GM12801 (cell line): Measurements from ENCODE around the gene EGFLAM.

Experiments used
- TF ChIP-seq, protein P1 (sequence below): IDR thresholded peaks from one replicate; pipeline ENCODE4 v1.5.1; 2011; ENCODE audit warnings: control low read depth; ENCODE audit not compliant: insufficient read length; ENCODE audit errors: extremely low read depth

The EGFLAM gene

DNA sequence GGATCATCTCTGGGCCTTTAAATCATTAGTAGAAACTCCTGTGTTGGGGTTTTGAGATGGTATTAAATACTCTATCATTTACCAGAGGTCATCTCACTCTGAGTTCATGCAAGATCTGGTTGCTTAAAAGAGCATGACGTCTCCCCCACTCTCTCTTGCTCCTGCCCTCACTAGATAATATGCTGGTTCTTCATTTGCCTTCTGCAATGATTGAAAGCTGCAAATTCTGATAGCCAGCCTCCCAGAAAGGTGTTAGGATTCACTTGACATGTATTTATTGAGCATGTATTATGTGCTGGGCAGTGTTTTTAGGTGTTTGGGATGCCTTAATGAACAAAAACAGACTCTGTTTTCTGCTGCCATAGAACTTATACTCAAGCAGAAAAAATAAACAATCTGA is 41.2 kb downstream of the EGFLAM start:
- TF ChIP-seq, protein P1, sequence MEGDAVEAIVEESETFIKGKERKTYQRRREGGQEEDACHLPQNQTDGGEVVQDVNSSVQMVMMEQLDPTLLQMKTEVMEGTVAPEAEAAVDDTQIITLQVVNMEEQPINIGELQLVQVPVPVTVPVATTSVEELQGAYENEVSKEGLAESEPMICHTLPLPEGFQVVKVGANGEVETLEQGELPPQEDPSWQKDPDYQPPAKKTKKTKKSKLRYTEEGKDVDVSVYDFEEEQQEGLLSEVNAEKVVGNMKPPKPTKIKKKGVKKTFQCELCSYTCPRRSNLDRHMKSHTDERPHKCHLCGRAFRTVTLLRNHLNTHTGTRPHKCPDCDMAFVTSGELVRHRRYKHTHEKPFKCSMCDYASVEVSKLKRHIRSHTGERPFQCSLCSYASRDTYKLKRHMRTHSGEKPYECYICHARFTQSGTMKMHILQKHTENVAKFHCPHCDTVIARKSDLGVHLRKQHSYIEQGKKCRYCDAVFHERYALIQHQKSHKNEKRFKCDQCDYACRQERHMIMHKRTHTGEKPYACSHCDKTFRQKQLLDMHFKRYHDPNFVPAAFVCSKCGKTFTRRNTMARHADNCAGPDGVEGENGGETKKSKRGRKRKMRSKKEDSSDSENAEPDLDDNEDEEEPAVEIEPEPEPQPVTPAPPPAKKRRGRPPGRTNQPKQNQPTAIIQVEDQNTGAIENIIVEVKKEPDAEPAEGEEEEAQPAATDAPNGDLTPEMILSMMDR, result no peak

- TF ChIP-seq, protein P1, result no peak
These were observed 46.8 kb downstream of the EGFLAM start for GRCh38 chr5:38305148-38305547.

GRCh38 chr5:38307845-38308244 is 49.5 kb downstream of the EGFLAM start:
- TF ChIP-seq, protein P1, result no peak

DNA sequence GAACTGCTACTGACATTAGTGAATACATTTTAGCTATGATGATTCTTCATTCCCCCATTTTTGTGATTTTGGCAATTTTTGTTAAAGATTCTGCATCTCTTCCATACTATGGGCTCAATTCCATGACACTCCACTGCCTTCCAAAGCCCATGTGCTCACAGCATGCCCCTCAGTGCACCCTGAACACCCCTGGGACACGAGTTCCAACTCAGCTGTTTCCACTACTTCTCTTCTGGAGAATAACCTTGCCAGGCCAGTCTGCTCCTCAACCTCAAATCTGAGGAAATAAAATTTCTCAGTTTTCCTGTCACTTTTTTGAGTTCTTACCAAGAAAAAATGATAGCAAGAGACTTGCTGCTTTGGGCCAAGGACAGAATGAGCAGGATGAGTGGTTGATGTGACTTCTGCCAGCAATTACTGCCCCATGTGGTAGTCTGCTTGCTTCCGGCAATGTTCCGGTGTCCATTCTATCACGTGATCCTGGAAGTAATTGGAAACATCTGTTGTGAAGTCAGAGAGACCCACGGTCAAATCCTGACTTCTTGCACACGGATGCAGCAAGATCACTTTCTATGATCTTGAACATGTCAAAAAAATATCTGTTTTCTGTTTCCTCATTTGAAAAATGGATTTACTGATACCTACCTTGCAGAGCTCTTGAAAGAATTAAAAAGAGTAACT is 58.3 kb downstream of the EGFLAM start:
- TF ChIP-seq, protein P1, result no peak

GRCh38 chr5:38317868-38318267 is 59.5 kb downstream of the EGFLAM start:
- TF ChIP-seq, protein P1, result no peak

DNA sequence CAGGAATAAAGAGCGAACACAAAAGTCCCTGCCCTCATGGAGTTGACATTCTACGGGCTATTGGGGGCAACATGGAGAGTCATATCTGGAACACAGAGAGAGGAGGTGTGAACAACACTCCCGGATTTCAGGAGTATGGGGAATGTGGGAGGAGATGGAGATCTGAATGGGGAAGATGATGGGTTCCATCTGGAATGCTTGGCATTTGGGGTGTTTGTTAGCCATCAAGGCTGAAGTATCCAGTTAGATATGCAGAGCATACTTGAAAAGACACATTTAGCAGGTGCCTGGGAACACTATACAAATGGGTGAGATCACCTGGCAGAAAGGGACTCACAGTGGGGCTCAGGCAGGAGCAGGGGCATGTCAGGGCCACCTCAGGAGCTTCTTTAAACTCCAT is 61.1 kb downstream of the EGFLAM start:
- TF ChIP-seq, protein P1, result no peak

DNA sequence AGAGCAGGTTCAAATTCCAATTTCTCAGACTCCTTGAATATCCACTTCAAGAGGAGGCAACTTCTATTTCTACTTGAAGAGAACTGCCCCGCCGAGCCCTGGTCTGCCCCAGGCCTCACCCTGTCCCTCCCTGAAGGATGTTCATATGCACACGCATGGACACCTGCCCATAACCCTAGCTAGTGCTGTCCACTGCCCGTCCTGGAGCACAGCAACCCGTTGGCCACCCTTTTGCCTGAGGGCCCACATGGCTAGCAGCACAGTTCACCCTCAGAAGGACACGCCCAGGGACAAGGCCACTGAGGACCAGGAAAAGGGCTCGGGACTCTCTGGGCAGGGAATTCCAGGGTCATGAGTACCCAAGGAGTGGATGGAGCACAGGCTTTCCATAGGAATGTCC is 63.6 kb downstream of the EGFLAM start:
- TF ChIP-seq, protein P1, result no peak
